GM23338 (cell line): ENCODE measurements around the gene PPP2R5B. TPM values are rescaled to one million over a fixed set of nuclear protein-coding genes. Genes with fewer than 3 reads are reported as not detected.

Experiments
- ATAC-seq: fragments of 200-7000 bp; cut with Tn5 transposase; 3 replicates; pipeline ENCODE4 v1.9.1; 2020
- DNase-seq: peaks from one replicate; pipeline ENCODE4 v3.0.0-alpha.2; 2015; ENCODE audit warnings: low spot score
- H2AFZ ChIP-seq: fragments of 200-600 bp; sonication (generic); 2 replicates; pipeline ENCODE4 v1.8.0; 2016; ENCODE audit warnings: antibody characterized with exemption, mild to moderate bottlenecking, moderate library complexity
- H3F3A ChIP-seq: fragments of 200-600 bp; sonication (generic); replicated peaks from 2 replicates; pipeline ENCODE4 v1.8.0; 2017; ENCODE audit warnings: antibody characterized with exemption, mixed run types, low read depth
- H3K27ac ChIP-seq: fragments of 200-600 bp; sonication (generic); 2 replicates; pipeline ENCODE4 v1.6.1; 2016; ENCODE audit warnings: low read depth
- H3K27me3 ChIP-seq: fragments of 200-600 bp; sonication (generic); 2 replicates; pipeline ENCODE4 v1.8.0; 2016; ENCODE audit warnings: mild to moderate bottlenecking, mixed run types, moderate library complexity; ENCODE audit not compliant: insufficient read depth
- H3K36me3 ChIP-seq: fragments of 200-600 bp; sonication (generic); 2 replicates; pipeline ENCODE4 v1.8.0; 2016; ENCODE audit warnings: mild to moderate bottlenecking; ENCODE audit not compliant: insufficient read depth
- H3K4me1 ChIP-seq: fragments of 200-600 bp; sonication (generic); 2 replicates; pipeline ENCODE4 v1.8.0; 2016; ENCODE audit warnings: mild to moderate bottlenecking, moderate library complexity; ENCODE audit not compliant: insufficient read depth
- H3K4me2 ChIP-seq: fragments of 200-600 bp; sonication (generic); 2 replicates; pipeline ENCODE4 v1.7.1; 2017; ENCODE audit warnings: mixed run types
- H3K4me3 ChIP-seq: fragments of 200-600 bp; sonication (generic); 2 replicates; pipeline ENCODE4 v1.6.1; 2016; ENCODE audit warnings: mixed run types
- H3K79me2 ChIP-seq: fragments of 200-600 bp; sonication (generic); replicated peaks from 2 replicates; pipeline ENCODE4 v1.8.0; 2017; ENCODE audit warnings: mild to moderate bottlenecking; ENCODE audit not compliant: insufficient read depth
- H3K9me2 ChIP-seq: fragments of 200-600 bp; sonication (generic); 2 replicates; pipeline ENCODE4 v1.8.0; 2017; ENCODE audit not compliant: insufficient read depth
- H4K20me1 ChIP-seq: fragments of 200-600 bp; sonication (generic); replicated peaks from 2 replicates; pipeline ENCODE4 v1.8.0; 2017; ENCODE audit warnings: mild to moderate bottlenecking; ENCODE audit not compliant: insufficient read depth
- H3K27ac Mint-ChIP-seq: 2 replicates; pipeline ENCODE4 v1.8.0; 2020; ENCODE audit warnings: inconsistent platforms, mild to moderate bottlenecking, moderate library complexity, mixed read lengths
- H3K27me3 Mint-ChIP-seq: 3 replicates; pipeline ENCODE4 v1.8.0; 2022; ENCODE audit warnings: low read depth, mild to moderate bottlenecking, moderate library complexity, mixed read lengths, inconsistent platforms; ENCODE audit not compliant: insufficient read depth, poor library complexity
- H3K36me3 Mint-ChIP-seq: 3 replicates; pipeline ENCODE4 v1.8.0; 2021; ENCODE audit warnings: low read depth, mild to moderate bottlenecking, inconsistent platforms, moderate library complexity, mixed read lengths
- H3K4me1 Mint-ChIP-seq: 3 replicates; pipeline ENCODE4 v1.8.0; 2020; ENCODE audit warnings: mild to moderate bottlenecking, inconsistent platforms, mixed read lengths
- H3K4me3 Mint-ChIP-seq: 3 replicates; pipeline ENCODE4 v1.8.0; 2021; ENCODE audit warnings: moderate library complexity, mild to moderate bottlenecking, inconsistent platforms, mixed read lengths
- H3K9me3 Mint-ChIP-seq: 3 replicates; pipeline ENCODE4 v1.8.0; 2020; ENCODE audit warnings: moderate library complexity, mild to moderate bottlenecking, inconsistent platforms, mixed read lengths
- CTCF ChIP-seq, 2 experiments: fragments of 200-600 bp in 1 of 2; sonication (generic) in 1 of 2; conservative IDR thresholded peaks; 2 replicates each; pipeline versions ENCODE4 v1.5.1 to v1.6.1; 2016 to 2017; ENCODE audit warnings: antibody characterized with exemption in 2 of 2, low read depth in 2 of 2, mild to moderate bottlenecking in 2 of 2, moderate library complexity in 1 of 2
- ETS1 ChIP-seq: IDR thresholded peaks from 2 replicates; pipeline ENCODE4 v1.6.1; 2016; ENCODE audit warnings: antibody characterized with exemption
- EZH2 ChIP-seq: fragments of 200-600 bp; sonication (generic); IDR thresholded peaks from one replicate; pipeline ENCODE4 v1.8.0; 2017; ENCODE audit warnings: antibody characterized with exemption, mild to moderate bottlenecking, low read depth; ENCODE audit not compliant: unreplicated experiment
- JUNB ChIP-seq: IDR thresholded peaks from one replicate; pipeline ENCODE4 v1.6.1; 2016; ENCODE audit warnings: antibody characterized with exemption; ENCODE audit not compliant: unreplicated experiment
- NANOG ChIP-seq: IDR thresholded peaks from 2 replicates; pipeline ENCODE4 v1.6.1; 2016; ENCODE audit warnings: antibody characterized with exemption, borderline replicate concordance
- POLR2AphosphoS5 ChIP-seq: IDR thresholded peaks from 2 replicates; pipeline ENCODE4 v1.6.1; 2016; ENCODE audit warnings: antibody characterized with exemption, low read depth
- STAT1 ChIP-seq: IDR thresholded peaks from one replicate; pipeline ENCODE4 v1.6.1; 2016; ENCODE audit warnings: antibody characterized with exemption; ENCODE audit not compliant: unreplicated experiment
- ZNF114 ChIP-seq: fragments of 250-450 bp; sonication (Bioruptor Pico); IDR thresholded peaks from 2 replicates; pipeline ENCODE4 v1.5.0; 2020; ENCODE audit warnings: mild to moderate bottlenecking, moderate library complexity
- ZNF331 ChIP-seq: fragments of 250-450 bp; sonication (Bioruptor Pico); IDR thresholded peaks from 2 replicates; pipeline ENCODE4 v1.5.0; 2020; ENCODE audit warnings: low read depth, mild to moderate bottlenecking, moderate library complexity
- ZNF462 ChIP-seq: fragments of 250-450 bp; sonication (Bioruptor Pico); IDR thresholded peaks from 2 replicates; pipeline ENCODE4 v1.5.0; 2020; ENCODE audit warnings: mild to moderate bottlenecking, moderate library complexity
- polyA plus RNA-seq: library from polyadenylated mRNA; unstranded; fragments of >200 nt; fragmentation: Nextera tagmentation; extraction: Ambion mirVana; gene quantifications from 2 replicates; pipeline ENCODE4 v1.2.1, GENCODE V29; 2016
- total RNA-seq: library from RNA; depleted of rRNA; stranded (reverse); fragments of >200 nt; shearing (Covaris generic); gene quantifications from 2 replicates; pipeline ENCODE4 v1.2.3, GENCODE V29; 2014
- TF ChIP-seq, protein P1 (sequence below): IDR thresholded peaks from one replicate; pipeline ENCODE4 v1.6.1; 2018; ENCODE audit warnings: antibody characterized with exemption; ENCODE audit not compliant: unreplicated experiment

The PPP2R5B gene
- total and polyA plus RNA-seq, 2 experiments from 2014 or later, result 2.8 to 5.8 TPM

DNA sequence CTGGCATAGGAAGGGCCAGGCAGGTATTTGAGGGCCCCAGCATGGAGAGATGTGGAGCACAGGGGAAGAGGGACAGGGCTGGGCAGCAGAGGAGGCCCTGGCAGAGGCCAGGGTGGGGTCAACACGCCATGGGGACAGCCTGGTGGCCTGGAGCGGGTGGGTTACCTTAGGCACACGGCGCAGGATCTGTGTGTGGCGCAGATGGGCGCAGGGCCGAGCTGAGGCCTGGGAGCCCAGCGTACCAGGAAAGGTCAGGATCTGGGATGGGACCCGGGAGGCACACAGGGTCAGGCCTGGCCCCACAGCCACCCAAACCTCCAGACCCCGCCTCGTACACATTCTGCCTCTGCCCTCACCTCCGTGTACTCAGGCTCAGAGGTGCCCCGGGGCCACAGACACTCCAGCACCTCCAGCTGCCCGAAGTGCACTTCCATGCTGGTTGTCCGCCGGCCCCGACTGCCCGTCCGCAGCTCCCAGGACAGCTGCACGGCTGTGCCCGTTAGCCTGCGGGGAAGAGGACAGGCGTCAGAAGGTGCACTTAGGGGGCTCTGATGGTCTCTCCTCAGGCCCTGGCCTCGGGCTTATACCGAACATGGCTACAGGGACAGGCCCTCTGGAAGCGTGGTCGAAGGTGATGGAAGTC lies 13.9 kb upstream of the PPP2R5B start (continued):
- no peak for TF ChIP-seq ETS1
- TF ChIP-seq, protein P1, sequence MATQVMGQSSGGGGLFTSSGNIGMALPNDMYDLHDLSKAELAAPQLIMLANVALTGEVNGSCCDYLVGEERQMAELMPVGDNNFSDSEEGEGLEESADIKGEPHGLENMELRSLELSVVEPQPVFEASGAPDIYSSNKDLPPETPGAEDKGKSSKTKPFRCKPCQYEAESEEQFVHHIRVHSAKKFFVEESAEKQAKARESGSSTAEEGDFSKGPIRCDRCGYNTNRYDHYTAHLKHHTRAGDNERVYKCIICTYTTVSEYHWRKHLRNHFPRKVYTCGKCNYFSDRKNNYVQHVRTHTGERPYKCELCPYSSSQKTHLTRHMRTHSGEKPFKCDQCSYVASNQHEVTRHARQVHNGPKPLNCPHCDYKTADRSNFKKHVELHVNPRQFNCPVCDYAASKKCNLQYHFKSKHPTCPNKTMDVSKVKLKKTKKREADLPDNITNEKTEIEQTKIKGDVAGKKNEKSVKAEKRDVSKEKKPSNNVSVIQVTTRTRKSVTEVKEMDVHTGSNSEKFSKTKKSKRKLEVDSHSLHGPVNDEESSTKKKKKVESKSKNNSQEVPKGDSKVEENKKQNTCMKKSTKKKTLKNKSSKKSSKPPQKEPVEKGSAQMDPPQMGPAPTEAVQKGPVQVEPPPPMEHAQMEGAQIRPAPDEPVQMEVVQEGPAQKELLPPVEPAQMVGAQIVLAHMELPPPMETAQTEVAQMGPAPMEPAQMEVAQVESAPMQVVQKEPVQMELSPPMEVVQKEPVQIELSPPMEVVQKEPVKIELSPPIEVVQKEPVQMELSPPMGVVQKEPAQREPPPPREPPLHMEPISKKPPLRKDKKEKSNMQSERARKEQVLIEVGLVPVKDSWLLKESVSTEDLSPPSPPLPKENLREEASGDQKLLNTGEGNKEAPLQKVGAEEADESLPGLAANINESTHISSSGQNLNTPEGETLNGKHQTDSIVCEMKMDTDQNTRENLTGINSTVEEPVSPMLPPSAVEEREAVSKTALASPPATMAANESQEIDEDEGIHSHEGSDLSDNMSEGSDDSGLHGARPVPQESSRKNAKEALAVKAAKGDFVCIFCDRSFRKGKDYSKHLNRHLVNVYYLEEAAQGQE, result no peak

DNA sequence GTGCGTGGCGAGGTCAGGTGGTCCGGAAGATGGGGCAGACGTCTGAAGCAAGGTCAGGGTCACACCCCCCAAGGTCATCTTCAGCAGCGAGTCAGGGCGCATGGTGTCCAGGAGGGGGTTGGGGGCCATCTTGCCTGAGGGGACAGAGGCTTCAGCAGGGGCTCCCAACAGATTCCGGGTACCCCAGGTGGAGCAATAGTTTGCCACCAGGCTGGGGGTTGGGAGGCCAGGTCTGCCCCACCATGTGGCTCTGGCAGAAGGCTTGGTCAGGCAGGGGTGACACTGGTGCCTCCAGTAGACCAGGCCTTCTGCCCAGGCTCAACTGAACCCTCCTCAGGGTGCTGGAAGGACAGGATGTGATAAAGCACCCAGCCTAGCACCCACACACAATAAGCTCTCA lies 13.3 kb upstream of the PPP2R5B start:
- peaks cover 8% of the 10 kb centered on the region for H3K27me3 Mint-ChIP-seq
- DNase-seq, result no peak
- H3K36me3 ChIP-seq, result no peaks in the 10 kb centered on the region
- H2AFZ ChIP-seq, result no peak overlapping the region
- no peaks in the 10 kb centered on the region for H3K9me2 ChIP-seq
- peaks cover 10% of the 10 kb centered on the region for H3K36me3 Mint-ChIP-seq
- H3K4me3 ChIP-seq, result no peak overlapping the region
- no peak overlapping the region for H3K4me3 Mint-ChIP-seq
- ATAC-seq, result no peak
- H3K4me1 ChIP-seq, result no peaks in the 10 kb centered on the region; the same call in 1 of the 2 replicates
- no peak overlapping the region for H3K4me2 ChIP-seq
- no peak overlapping the region for H3K27ac ChIP-seq
- no peaks in the 10 kb centered on the region for H3K27me3 ChIP-seq
- no peaks in the 10 kb centered on the region; the same call in 2 of the 3 replicates for H3K9me3 Mint-ChIP-seq
- H3K27ac Mint-ChIP-seq, result no peak overlapping the region
- no peaks in the 10 kb centered on the region for H4K20me1 ChIP-seq
- H3K4me1 Mint-ChIP-seq, result peaks cover 5% of the 10 kb centered on the region; the same call in 2 of the 3 replicates
- H3K79me2 ChIP-seq, result no peaks in the 10 kb centered on the region; the same call in 1 of the 2 replicates
- no peaks in the 10 kb centered on the region for H3F3A ChIP-seq
- TF ChIP-seq ZNF462 (no peak), EZH2 (no peak), CTCF (conservative IDR thresholded peaks at IDR 0.05; ENCODE audit: low read depth in 2 of 2) (no peak), ETS1 (no peak), STAT1 (no peak), ZNF331 (CRISPR knock-in tag) (no peak), NANOG (no peak), ZNF114 (CRISPR knock-in tag) (no peak), JUNB (no peak), POLR2AphosphoS5 (no peak)
